TTC549 (cell line): ENCODE results near the gene PAK1IP1.
"Not testable (repeated sequence)": the region's sequence is repeated elsewhere in the genome, so short reads cannot be mapped to it uniquely, and the experiment has no call there.

ENCODE experiments used
- FAIRE-seq: peaks from 2 replicates; lab custom pipeline; 2012; peaks lifted over from hg19 to GRCh38; lab: Jason Lieb, UNC

Gene PAK1IP1

GRCh38 chr6:10743515-10743914 lies 48.7 kb downstream of the PAK1IP1 start:
- no peak for FAIRE-seq

- no peak for FAIRE-seq
Observed at GRCh38 chr6:10745116-10745515, 50.3 kb downstream of the PAK1IP1 start.

GRCh38 chr6:10746915-10747250 lies 52.1 kb downstream of the PAK1IP1 start:
- FAIRE-seq: no peak

GRCh38 chr6:10747251-10747972 lies 52.6 kb downstream of the PAK1IP1 start, which contains the start of gene TMEM14B:
TSS of gene TMEM14B (plus strand) at chr6:10747805. CDS start at chr6:10749246, 1,441 bp downstream.
- no peak for FAIRE-seq

- no peak for FAIRE-seq
Observed at GRCh38 chr6:10749734-10750133, 55.0 kb downstream of the PAK1IP1 start.

GRCh38 chr6:10750568-10750967 lies 55.8 kb downstream of the PAK1IP1 start:
- not testable (repeated sequence) for FAIRE-seq

- not testable (repeated sequence) for FAIRE-seq
Observed at GRCh38 chr6:10751757-10752156, 57.0 kb downstream of the PAK1IP1 start.

- FAIRE-seq: no peak
Observed at GRCh38 chr6:10756085-10756484, 61.3 kb downstream of the PAK1IP1 start.
